ENCODE data around the gene OPRD1.

OPRD1 gene

DNA sequence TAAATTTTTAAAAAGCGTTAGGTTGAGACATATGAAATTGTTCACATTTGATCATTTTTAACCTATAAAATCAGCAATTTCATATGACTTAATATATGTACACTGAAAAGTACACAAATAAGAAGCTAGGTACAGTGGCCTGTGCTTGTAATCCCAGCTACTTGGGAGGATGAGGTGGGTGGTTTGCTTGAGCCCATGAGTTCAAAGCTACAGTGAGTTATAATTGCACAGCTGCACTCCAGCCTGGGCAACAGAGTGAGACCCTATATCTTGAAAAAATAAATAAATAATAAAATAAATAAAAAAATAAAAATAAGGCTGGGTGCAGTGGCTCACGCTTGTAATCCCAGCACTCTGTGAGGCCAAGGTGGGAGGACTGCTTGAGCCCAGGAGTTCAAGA lies 97.2 kb downstream of the OPRD1 start:
- H3K27me3 Mint-ChIP-seq (ENCODE audit: low read depth): peaks cover 6% of the 10 kb centered on the region
- no peak overlapping the region for H3K4me3 Mint-ChIP-seq
- no peaks in the 10 kb centered on the region for H3K9me3 Mint-ChIP-seq
- TF ChIP-seq, protein P1, sequence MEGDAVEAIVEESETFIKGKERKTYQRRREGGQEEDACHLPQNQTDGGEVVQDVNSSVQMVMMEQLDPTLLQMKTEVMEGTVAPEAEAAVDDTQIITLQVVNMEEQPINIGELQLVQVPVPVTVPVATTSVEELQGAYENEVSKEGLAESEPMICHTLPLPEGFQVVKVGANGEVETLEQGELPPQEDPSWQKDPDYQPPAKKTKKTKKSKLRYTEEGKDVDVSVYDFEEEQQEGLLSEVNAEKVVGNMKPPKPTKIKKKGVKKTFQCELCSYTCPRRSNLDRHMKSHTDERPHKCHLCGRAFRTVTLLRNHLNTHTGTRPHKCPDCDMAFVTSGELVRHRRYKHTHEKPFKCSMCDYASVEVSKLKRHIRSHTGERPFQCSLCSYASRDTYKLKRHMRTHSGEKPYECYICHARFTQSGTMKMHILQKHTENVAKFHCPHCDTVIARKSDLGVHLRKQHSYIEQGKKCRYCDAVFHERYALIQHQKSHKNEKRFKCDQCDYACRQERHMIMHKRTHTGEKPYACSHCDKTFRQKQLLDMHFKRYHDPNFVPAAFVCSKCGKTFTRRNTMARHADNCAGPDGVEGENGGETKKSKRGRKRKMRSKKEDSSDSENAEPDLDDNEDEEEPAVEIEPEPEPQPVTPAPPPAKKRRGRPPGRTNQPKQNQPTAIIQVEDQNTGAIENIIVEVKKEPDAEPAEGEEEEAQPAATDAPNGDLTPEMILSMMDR (IDR thresholded peaks at IDR 0.05; ENCODE audit: unreplicated experiment in 3 of 3): no peak
- H3K27ac Mint-ChIP-seq: no peak overlapping the region
- no peaks in the 10 kb centered on the region for H3K4me1 Mint-ChIP-seq
- H3K36me3 Mint-ChIP-seq (ENCODE audit: low read depth): no peaks in the 10 kb centered on the region

DNA sequence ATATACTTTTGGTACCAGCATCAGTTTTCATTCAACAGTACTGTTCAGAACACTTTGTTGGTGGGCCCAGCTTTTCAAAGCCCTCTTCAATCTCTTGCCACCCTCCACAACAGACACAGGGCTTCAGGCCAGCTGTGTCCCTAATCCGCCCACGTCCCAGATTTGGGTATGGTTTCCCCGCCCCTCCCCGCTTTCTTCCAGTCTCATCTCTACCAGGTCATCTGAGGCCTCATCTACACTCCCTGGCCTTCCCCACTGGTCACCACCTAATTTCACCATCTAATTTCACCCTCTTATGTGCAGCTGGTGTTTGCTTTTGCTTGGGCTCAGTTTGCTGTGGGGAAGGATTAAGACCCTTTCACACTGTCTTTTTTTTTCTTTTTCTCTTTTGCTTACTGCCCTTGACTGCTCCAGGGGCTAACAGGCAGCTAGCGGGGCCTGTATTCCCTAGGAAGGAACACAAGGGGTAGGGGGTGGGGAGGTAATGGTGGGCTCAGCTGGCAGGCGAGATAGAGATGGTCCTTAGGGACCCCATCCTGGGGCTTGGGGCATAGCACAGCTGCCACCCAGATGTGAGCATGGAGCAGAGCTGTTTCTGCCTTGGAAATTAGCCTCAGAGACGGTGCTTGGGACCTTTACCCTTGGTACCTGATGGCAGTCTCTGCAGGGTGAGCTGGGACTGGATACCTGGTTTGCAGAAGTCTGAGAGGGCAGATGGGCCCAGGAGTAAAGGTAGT lies 98.6 kb downstream of the OPRD1 start:
- Mint-ChIP-seq H3K4me3 (no peak overlapping the region), H3K4me1 (peaks cover 4% of the 10 kb centered on the region), H3K36me3 (ENCODE audit: low read depth) (no peaks in the 10 kb centered on the region), H3K27me3 (ENCODE audit: low read depth) (peaks cover 6% of the 10 kb centered on the region), H3K9me3 (no peaks in the 10 kb centered on the region), H3K27ac (no peak overlapping the region)
- TF ChIP-seq, protein P1 (IDR thresholded peaks at IDR 0.05; ENCODE audit: unreplicated experiment in 3 of 3): no peak

DNA sequence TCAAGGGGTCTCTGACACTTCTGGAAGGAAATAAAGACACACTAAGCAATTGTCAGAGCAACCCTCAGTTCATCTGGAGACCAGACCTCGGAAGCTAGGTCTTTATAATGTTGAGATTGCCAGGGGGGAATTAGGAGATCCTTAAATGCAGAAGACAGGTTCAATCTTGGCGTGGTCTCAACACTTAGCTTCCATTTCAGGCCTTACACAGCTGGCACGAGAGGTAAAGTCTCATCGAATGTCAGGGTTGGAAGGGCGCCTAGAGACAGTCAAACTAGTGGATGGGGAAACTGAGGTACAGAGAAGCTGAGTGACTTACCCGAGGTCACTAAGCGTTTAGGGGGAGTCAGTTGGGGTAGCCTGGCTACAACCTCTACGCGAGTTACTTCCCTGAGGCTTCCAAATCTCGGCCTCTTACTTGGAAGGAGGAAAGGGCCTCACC lies 101.8 kb downstream of the OPRD1 start:
- Mint-ChIP-seq H3K27ac (peak overlapping the region; percentile 51 to 81 (median 74)), H3K9me3 (no peaks in the 10 kb centered on the region), H3K27me3 (ENCODE audit: low read depth) (no peaks in the 10 kb centered on the region), H3K36me3 (ENCODE audit: low read depth) (no peaks in the 10 kb centered on the region), H3K4me3 (peak overlapping the region; percentile 81 to 96 (median 85)), H3K4me1 (peaks cover 9% of the 10 kb centered on the region)
- TF ChIP-seq, protein P1 (IDR thresholded peaks at IDR 0.05; ENCODE audit: unreplicated experiment in 3 of 3): no peak

DNA sequence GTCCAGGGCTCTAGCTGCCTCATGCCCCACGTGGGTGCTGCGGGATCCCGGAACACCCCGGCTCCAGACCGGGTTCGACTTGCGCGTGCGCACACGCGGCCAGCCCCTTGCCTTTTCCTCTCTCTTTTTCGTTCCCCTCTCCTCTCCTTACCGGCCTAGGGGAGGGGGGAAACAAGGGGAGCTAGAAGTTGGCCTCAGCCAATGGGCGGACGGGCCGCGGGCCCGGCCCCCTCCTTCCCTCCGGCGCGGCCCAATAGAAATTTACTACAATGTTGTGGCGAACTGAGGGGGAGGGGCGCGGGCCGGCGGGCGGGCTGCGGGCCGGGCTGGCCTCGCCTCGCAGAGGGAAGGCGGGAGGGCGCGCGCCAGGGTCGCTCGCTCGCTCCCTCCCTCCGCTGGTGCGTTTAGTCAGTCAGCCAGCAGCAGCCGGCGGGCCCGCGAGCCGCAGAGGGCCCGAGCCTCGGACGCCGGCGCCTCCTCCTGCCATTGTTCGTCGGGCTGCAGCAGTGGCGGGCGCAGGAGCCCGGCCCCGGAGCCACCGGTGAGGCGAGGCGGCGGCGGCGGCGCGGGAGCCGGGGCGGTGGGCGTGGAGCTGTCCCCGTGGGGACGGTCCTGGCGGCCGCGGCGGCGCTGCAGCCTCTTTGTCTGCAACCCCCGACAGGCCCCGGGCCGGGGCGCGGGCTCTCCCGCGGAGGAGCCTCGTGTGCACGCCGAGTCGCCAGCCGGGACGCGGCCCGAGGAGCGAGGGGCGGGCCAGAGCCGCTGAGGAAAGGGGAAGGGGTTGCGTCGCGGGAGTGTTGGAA lies 102.5 kb downstream of the OPRD1 start, which contains the start of gene EPB41:
Gene EPB41 (plus strand): TSS at position 342 of the 803 bp plus-strand sequence. CDS start 72,869 bp downstream, outside the sequence.
- Mint-ChIP-seq H3K4me3 (peak within 1 kb of the TSS; percentile 96 to 99 (median 98)), H3K36me3 (ENCODE audit: low read depth) (no peaks in the 10 kb centered on the region), H3K4me1 (peaks cover 9% of the 10 kb centered on the region), H3K9me3 (no peaks in the 10 kb centered on the region), H3K27ac (peak within 1 kb of the TSS; percentile 73 to 98 (median 97)), H3K27me3 (ENCODE audit: low read depth) (no peaks in the 10 kb centered on the region)
- TF ChIP-seq, protein P1 (IDR thresholded peaks at IDR 0.05; ENCODE audit: unreplicated experiment in 3 of 3): no peak

DNA sequence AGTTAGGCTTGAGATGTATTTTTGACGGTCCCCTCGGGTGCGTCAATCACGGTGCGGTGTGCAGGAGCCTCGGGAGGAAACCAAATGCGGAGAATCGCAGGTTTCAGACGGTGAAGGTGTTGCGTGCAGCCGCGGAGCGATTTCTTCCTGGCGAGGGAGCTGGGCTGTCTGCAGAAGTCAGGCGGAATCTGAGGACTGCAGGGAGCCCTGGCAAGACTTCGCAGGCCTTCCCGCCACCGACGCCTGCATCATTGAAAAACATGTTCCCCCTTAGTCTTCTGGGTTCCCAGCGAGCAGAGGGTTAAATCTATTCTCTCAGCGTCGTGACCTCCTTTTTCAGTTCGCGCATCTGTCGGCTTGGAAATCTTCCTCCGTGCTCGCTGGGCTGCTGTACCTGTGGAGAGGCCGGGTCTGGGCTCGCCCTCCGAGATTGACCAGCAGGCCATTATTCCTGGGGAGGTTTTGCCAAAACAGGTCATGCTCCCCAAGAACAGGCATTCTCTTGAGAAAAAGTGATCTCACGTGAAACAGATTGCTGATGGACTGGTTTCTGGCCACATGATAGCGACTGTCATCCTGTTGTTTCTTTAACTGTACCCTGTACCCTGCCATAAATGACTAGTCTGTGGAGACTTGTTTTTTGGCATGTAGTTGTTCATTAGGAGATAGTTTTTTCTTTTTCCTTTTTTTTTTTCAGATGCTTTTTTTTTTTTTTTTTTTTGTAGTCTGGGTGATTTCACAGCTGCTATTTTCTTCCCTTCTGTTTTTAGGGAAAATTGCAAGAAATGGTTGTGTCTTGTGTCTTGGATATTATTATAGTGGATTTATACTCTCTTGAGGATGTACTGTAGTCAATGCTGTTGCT lies 103.3 kb downstream of the OPRD1 start:
- Mint-ChIP-seq H3K27me3 (ENCODE audit: low read depth) (no peaks in the 10 kb centered on the region), H3K9me3 (no peaks in the 10 kb centered on the region), H3K4me3 (peak overlapping the region; percentile 96 to 99 (median 98)), H3K36me3 (ENCODE audit: low read depth) (no peaks in the 10 kb centered on the region), H3K27ac (peak overlapping the region; percentile 73 to 98 (median 97)), H3K4me1 (peaks cover 13% of the 10 kb centered on the region)
- TF ChIP-seq, protein P1 (IDR thresholded peaks at IDR 0.05; ENCODE audit: unreplicated experiment in 3 of 3): no peak
